Omental fat pad (tissue), 4 donors: ENCODE data around the gene EPS8L3. TPM values are rescaled to one million over a fixed set of nuclear protein-coding genes. Genes with fewer than 3 reads are reported as not detected.
"Not testable (repeated sequence)": the region's sequence is repeated elsewhere in the genome, so short reads cannot be mapped to it uniquely, and the experiment has no call there.

ENCODE experiments used
- ATAC-seq: fragments of 150-250 bp; one replicate; pipeline ENCODE4 v1.9.1; 2016; ENCODE audit warnings: mild to moderate bottlenecking, moderate library complexity; ENCODE audit not compliant: low FRiP score
- DNase-seq: peaks from one replicate; pipeline ENCODE4 v3.0.0-alpha.2; 2019; ENCODE audit warnings: low spot score
- total RNA-seq, 4 donors: library from RNA; depleted of rRNA; stranded (reverse); fragments of >200 nt; gene quantifications; one replicate each; pipeline ENCODE4 v1.1.0, GENCODE V29; 2016
- TF ChIP-seq, protein P1 (sequence below), 3 donors: fragments of 450-650 bp; IDR thresholded peaks; one replicate each; pipeline ENCODE4 v1.5.1; 2016 to 2017; ENCODE audit warnings: antibody characterized with exemption in 3 of 3, mild to moderate bottlenecking in 3 of 3, moderate library complexity in 2 of 3

EPS8L3 gene
- total RNA-seq, 4 donors from 2014 or later = not detected

GRCh38 chr1:109756848-109757521 is 6.7 kb downstream of the EPS8L3 start:
- ATAC-seq (no peak), DNase-seq (no peak)
- TF ChIP-seq, protein P1, sequence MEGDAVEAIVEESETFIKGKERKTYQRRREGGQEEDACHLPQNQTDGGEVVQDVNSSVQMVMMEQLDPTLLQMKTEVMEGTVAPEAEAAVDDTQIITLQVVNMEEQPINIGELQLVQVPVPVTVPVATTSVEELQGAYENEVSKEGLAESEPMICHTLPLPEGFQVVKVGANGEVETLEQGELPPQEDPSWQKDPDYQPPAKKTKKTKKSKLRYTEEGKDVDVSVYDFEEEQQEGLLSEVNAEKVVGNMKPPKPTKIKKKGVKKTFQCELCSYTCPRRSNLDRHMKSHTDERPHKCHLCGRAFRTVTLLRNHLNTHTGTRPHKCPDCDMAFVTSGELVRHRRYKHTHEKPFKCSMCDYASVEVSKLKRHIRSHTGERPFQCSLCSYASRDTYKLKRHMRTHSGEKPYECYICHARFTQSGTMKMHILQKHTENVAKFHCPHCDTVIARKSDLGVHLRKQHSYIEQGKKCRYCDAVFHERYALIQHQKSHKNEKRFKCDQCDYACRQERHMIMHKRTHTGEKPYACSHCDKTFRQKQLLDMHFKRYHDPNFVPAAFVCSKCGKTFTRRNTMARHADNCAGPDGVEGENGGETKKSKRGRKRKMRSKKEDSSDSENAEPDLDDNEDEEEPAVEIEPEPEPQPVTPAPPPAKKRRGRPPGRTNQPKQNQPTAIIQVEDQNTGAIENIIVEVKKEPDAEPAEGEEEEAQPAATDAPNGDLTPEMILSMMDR (IDR thresholded peaks at IDR 0.05) = no peak

DNA sequence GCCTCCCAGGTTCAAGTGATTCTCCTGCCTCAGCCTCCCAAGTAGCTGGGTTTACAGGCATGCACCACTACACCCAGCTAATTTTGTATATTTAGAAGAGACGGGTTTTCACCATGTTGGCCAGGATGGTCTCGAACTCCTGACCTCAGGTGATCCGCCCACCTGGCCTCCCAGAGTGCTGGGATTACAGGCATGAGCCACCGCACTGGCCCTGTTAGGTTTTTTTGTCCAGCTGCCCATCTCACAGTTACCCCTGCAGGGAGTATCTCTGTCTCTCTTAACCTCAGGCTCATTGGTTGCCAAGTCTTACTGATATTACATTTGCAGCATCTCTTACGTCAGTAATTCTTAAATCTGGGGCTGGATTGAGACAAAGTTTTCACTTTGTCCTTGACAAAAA is 7.4 kb downstream of the EPS8L3 start:
- ATAC-seq = not testable (repeated sequence)

DNA sequence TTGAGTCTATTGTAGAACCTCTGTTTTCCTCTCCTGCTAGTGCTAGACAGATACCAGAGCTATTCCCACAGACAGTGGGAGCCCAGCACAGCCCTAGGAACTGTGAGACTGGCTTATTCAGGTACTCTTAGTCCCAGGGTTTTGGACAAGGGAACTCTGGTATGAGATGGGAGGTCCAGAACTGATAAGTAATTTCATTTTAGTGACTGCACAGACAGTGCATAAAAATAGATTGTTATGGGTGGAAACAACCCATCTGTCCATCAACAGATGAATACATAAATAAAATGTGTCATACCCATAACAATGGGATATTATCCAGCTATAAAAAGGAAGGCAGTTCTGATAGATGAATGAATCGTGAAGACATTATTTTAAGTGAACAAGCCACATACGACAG is 9.0 kb downstream of the EPS8L3 start:
- ATAC-seq (no peak), DNase-seq (no peak)
- TF ChIP-seq, protein P1 (IDR thresholded peaks at IDR 0.05) = no peak

More for the DNA sequence above, 7.4 kb downstream of the EPS8L3 start:
- DNase-seq = not testable (repeated sequence)

DNA sequence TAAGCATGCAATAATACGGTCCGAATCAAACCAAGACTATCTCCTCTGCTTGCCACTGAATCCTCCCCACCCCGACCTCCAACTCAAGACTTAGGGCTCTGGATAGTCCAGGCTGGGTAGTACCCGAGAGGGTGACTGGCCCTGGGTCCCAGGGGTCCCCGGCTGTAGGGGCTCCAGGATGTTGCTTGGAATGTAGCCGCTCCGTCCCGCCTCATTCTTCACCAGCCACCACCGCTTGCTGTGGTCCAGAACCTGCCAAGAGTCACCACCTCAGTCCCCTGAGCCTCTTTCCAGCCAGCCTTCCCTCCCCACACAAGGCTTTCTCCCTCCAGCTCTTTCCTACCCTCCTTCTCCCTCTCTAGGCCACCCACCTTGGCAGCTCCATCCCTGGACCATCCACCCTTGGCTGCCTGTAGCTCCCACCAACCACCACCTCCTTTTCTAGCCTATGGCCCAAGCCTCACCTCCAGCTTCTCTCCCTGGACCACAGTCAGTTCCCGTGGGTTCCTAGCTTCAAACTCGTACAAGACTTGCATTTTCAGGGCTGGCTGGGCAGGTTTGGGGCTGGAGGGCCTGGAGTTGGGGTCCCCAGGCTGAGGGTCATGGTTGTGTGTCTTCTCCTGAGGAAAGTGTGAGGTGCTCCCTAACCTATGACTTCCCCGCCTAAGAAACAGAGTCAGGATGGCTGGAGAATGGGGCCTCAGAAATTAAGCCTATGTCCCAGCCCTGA is 12.0 kb downstream of the EPS8L3 start:
- ATAC-seq (peak; percentile 6), DNase-seq (no peak)
- TF ChIP-seq, protein P1 (IDR thresholded peaks at IDR 0.05) = no peak

DNA sequence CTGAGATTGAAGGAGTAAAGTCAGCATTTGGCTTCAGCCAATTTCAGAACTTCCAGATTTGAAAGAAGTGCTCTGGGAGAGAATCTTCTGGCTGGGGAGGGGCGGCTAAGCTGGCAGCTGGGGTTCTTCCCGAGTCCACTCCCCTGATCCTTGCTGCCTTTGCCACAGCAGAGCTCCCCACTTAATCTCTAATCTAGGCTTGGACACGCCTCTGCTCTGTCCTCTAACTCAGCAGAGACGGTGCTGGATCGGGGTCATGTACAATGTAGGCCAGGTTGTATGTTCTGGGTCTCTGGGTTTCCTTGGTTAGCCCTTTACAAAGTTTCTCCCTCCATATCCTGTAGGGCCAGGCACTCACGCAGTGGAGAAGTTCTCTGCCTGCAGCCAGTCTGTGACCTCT is 12.8 kb downstream of the EPS8L3 start:
- ATAC-seq (no peak), DNase-seq (no peak)
- TF ChIP-seq, protein P1 (IDR thresholded peaks at IDR 0.05) = no peak

GRCh38 chr1:109750241-109750882 is 13.4 kb downstream of the EPS8L3 start:
- DNase-seq (no peak), ATAC-seq (no peak)
- TF ChIP-seq, protein P1 (IDR thresholded peaks at IDR 0.05) = no peak

GRCh38 chr1:109749221-109749620 is 14.5 kb downstream of the EPS8L3 start:
- no peak for ATAC-seq
- no peak for DNase-seq
- TF ChIP-seq, protein P1 (IDR thresholded peaks at IDR 0.05) = no peak

- not testable (repeated sequence) for ATAC-seq, DNase-seq
Measured at GRCh38 chr1:109748311-109748710, 15.4 kb downstream of the EPS8L3 start.
